ENCODE results near the gene ITPR1. TPM values are rescaled to one million over a fixed set of nuclear protein-coding genes. Genes with fewer than 3 reads are reported as not detected.

ITPR1 gene
- total RNA-seq, 2 experiments from 2014 or later, result 84.4 to 104 TPM

DNA sequence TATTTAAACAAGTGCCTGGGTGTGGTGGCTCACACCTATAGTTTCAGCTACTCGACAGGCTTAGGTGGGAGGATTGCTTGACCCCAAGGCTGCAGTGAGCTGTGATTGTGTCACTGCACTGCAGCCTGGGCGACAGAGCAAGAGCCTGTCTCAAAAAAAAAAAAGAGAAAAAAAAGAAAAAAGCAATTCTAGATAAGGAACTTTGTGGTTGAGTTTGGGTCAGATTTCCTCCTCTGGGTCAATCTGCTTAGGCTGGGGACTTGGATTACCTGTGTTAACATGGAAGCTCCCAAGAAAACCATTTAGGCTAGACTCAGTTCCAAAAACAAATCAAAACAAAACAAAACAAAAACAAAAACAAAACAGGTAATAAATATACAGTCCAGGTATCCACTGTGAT lies 50.0 kb downstream of the ITPR1 start:
- no peak overlapping the region for H3K27ac ChIP-seq (ENCODE audit: low read depth, low read length, poor library complexity, severe bottlenecking)

DNA sequence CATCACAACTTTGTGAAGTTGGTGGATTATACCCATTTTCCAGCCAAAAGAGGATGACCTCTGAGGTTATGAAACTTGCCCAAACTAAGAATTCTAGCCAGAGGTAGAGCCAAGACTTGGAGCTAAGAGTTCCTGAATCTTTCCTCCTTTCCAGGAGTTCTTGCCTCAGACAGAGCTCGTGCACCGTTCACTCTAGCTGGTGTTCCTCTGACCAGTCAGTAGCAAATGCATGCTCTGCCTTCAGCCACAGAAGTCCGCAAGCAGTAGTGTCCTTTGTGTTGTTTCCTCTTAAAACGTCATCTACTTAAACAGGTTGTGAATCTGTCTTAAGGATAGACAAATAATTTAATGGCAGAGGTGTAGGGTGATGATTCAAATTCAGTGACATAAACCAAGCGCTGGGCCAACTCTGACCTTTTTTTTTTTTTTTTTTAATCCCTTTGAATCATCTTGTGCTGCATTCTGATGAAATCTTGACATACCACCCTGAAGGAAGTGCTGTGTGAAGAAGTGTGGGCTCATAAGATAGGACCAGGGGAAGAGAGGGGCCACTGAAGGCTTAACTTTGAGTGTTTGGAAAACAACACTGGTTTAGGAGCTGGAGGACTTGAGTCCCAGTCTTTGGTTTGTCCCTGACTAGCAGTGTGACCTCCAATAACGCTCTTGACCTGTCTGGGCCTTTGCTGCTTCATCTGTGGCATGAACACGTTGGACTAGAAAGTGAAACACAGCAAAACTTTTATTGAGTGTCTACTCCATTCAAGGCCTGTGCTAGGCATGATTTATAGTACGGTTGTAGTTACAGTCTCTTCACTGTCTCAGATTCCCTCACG lies 53.4 kb downstream of the ITPR1 start:
- intact Hi-C loops (cut with micrococcal nuclease; ENCODE audit: unreplicated experiment), result no loop called here
- POLR2A ChIA-PET, result no interaction called here

More for the DNA sequence above, 50.0 kb downstream of the ITPR1 start:
- DNase-seq (ENCODE audit: low spot score), result no peak
- Histone ChIP-seq H3K9me2 (ENCODE audit: insufficient read depth, low read length) (no peaks in the 10 kb centered on the region), H2AFZ (ENCODE audit: low read length) (no peak overlapping the region), H3K4me2 (ENCODE audit: low read length) (no peak overlapping the region), H3K4me3 (ENCODE audit: low read depth, low read length, poor library complexity, severe bottlenecking) (no peak overlapping the region), H3K36me3 (ENCODE audit: insufficient read depth, low read length) (peaks cover 7% of the 10 kb centered on the region), H3K79me2 (ENCODE audit: insufficient read depth, low read depth, low read length) (peaks cover 14% of the 10 kb centered on the region; the same call in 1 of the 2 replicates), H3K9me3 (ENCODE audit: low read length) (peaks cover 9% of the 10 kb centered on the region; the same call in 1 of the 2 replicates), H4K20me1 (ENCODE audit: insufficient read depth, low read length) (no peaks in the 10 kb centered on the region), H3K4me1 (ENCODE audit: insufficient read depth, low read length, poor library complexity, severe bottlenecking) (no peaks in the 10 kb centered on the region)
- intact Hi-C loops (cut with micrococcal nuclease; ENCODE audit: unreplicated experiment), result no loop called here
- BruUV-seq (replicated peaks), result no TSS peak
- no peak for TF ChIP-seq EZH2phosphoT487 (IDR thresholded peaks at IDR 0.05; ENCODE audit: borderline replicate concordance, low read depth, low read length)
- no peak for TF ChIP-seq CTCF (conservative IDR thresholded peaks at IDR 0.05; ENCODE audit: low read length)
- ChIA-PET CTCF (ENCODE audit: unreplicated experiment) (no interaction called here), POLR2A (interaction anchor here (0.6 to 2.1 kb wide), 11 partner anchors 10 to 1974 kb away, joined by 3 to 9 read pairs (median 3); partner anchors contain the start of gene ITPR1)

More for the DNA sequence above, 53.4 kb downstream of the ITPR1 start:
- no peak overlapping the region for H2AFZ ChIP-seq (ENCODE audit: low read length)
- no peaks in the 10 kb centered on the region for H3K36me3 ChIP-seq (ENCODE audit: insufficient read depth, low read length)
- no peaks in the 10 kb centered on the region for H4K20me1 ChIP-seq (ENCODE audit: insufficient read depth, low read length)
- H3K79me2 ChIP-seq (ENCODE audit: insufficient read depth, low read depth, low read length), result peaks cover 5% of the 10 kb centered on the region; the same call in 1 of the 2 replicates
- CTCF ChIA-PET (ENCODE audit: unreplicated experiment), result no interaction called here
- no peak overlapping the region for H3K4me2 ChIP-seq (ENCODE audit: low read length)
- H3K27ac ChIP-seq (ENCODE audit: low read depth, low read length, poor library complexity, severe bottlenecking), result no peak overlapping the region
- no TSS peak for BruUV-seq (replicated peaks)
- no peak for TF ChIP-seq EZH2phosphoT487 (IDR thresholded peaks at IDR 0.05; ENCODE audit: borderline replicate concordance, low read depth, low read length)
- TF ChIP-seq CTCF (conservative IDR thresholded peaks at IDR 0.05; ENCODE audit: low read length), result no peak
- no peaks in the 10 kb centered on the region for H3K4me1 ChIP-seq (ENCODE audit: insufficient read depth, low read length, poor library complexity, severe bottlenecking)
- no peaks in the 10 kb centered on the region for H3K9me3 ChIP-seq (ENCODE audit: low read length)
- no peak for DNase-seq (ENCODE audit: low spot score)
- H3K9me2 ChIP-seq (ENCODE audit: insufficient read depth, low read length), result no peaks in the 10 kb centered on the region
- no peak overlapping the region for H3K4me3 ChIP-seq (ENCODE audit: low read depth, low read length, poor library complexity, severe bottlenecking)
